NCI-H524 treated with DMSO at 0.1 percent for 48 hours (cell line): ENCODE results near the gene LENG8.

Source experiments
- DNase-seq: peaks from one replicate; lab custom pipeline; 2025; lab: John Stamatoyannopoulos, UW

LENG8 gene

DNA sequence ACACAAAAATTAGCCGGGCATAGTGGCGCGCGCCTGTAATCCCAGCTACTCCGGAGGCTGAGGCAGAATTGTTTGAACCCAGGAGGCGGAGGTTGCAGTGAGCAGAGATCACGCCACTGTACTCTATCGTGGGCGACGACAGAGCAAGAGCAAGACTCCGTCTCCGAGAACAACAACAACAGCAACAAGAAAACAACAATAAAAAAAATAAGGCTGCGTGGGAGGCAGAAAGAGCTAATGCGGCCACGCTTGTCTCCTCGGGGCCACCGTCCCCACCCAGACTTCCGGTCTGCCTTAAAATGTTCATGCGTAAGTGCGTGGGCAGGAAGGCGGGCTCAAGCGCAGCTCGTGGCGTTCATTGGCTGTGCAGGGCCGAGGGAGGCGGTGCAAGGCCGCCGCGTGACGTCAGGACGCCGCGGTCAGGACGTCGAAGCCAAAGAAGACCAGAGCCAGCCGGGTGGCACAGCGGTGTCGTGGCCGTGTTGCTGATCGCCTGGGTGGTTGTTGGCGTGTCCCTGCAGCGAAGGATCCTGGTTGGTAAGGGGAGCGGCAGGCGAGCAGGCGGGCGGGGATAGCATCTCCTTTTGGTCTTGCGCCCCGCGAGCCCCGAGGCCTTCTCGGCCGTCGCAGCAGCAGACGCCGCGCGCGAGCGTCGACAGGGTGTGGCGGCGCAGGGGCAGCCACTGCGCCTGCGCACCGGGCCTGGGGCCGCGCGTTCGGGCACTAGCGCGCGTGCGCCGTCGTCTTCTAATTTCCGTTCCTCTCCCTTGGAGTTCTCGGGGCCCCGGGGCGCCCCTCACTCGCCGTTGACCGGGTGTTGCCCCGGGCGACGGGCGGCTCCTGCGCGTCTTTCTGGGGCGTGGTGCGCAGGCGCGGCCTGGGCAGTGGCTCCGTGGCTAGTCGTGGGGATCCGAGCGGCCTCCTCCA is at the start of gene LENG8:
TSS of gene LENG8 (plus strand) at position 426 of the 927 bp plus-strand sequence. CDS start 2,146 bp downstream, outside the sequence.
- DNase-seq: peak; percentile 89

- no peak for DNase-seq
Measured at GRCh38 chr19:54400913-54401312, 48.1 kb upstream of the LENG8 start.

DNA sequence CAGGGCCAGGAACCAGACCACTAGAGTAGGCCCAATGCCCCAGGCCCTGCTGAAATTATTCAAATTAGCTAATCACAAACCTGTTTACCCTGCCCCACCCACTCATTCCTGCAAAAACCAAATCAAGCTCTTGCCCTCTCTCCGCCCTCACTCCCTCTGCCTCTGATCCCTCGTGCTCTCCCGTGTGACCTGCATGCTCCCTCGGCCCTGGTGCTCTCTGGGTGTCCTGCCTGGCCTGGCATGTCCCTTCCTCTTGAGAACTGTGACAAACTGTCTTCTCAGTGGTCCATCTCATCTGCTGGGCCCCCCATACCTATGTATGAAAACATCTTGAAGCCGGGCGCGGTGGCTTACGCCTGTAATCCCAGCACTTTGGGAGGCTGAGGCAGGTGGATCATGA is 45.9 kb upstream of the LENG8 start:
- no peak for DNase-seq

DNA sequence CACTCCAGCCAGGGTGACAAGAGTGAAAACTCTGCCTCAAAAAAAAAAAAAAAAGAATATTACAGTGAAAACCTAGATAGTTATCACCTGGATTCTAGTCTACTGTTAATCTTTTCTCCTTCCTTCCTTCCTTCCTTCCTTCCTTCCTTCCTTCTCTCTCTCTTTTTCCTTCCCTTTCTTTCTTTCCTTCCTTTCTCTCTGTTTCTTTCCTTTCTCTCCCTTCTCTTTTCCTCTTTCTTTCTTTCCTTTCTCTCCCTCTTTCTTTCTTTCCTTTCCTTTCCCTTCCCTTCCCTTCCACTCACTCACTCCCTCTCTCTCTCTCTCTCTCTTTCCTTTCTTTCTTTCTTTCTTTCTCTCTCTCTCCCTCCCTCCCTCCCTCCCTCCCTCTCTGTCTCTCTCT is 43.4 kb upstream of the LENG8 start:
- no peak for DNase-seq

DNA sequence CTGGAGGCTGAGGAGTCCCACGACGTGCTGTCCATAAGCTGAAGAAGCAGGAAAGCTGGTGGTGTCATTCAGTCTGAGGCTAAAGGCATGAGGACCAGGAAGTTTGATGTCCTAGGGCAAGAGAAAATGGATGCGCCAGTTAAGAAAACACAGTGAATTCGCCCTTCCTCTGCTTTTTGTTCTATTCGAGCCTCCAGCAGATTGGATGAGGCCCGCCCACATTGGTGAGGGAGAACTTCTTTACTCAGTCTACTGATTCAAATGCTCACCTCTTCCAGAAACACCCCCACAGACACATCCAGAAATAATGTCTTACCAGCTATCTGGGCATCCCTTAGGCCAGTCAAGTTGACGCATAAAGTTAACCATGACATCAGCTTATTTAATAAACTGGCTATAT is 41.2 kb upstream of the LENG8 start:
- DNase-seq: no peak

DNA sequence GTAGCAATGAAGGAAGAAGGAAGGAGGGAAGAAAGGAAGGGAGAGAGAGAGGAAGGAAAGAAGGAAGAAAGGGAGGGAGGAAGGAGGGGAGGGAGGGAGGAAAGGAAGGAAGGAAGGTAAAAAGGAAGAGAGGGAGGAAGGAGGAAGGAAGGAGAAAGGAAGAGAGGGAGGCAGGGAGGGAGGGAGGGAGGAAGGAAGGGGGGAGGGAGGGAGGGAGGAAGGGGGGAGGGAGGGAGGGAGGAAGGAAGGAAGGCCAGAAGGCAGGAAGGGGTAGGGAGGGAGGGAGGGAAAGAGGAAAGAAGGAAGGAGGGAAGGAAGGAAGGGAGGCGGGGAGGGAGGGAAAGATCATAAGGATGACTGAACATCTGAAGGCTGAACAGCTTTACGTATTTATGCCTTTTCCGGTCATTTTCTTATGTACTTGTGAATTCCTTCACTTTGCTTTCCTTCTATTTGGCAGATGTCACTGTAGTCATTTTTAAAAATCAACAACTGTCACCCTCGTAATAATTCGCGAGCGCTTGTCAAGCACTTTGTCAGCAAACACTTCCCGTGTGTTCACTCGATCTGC is 40.5 kb upstream of the LENG8 start:
- DNase-seq: no peak

DNA sequence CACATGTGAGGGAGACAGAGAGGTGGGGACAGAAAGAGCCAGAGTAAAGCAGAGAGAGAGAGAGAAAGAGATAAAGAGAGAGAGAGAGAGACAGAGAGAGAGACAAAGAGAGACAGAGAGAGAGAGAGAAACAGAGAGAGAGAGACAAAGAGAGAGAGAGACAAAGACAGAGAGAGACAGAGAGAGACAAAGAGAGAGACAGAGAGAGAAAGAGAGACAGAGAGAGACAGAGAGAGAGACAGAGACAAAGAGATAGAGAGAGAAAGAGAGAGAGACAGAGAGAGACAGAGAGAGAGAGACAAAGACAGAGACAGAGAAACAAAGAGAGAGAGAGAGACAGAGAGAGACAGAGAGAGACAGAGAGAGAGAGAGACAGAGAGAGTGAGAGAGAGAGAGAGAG is 38.0 kb upstream of the LENG8 start:
- no peak for DNase-seq

- no peak for DNase-seq
Measured at GRCh38 chr19:54412877-54413276, 36.1 kb upstream of the LENG8 start.

DNA sequence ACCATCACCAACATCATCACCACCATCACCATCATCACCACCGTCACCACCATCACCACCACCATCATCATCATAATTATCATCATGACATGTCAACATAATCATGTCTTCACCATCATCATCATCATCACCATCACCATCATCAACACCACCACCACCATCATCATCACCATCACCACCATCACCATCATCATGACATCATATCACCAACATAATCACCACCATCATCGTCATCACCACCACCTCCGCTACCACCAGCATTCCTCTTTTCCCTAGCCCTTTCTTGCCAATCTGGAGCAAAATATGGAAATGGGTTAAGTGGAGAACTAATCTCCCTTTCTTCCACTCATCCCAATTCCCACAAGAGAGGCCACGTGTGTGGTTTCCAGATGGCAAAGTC is 34.8 kb upstream of the LENG8 start:
- DNase-seq: no peak

DNA sequence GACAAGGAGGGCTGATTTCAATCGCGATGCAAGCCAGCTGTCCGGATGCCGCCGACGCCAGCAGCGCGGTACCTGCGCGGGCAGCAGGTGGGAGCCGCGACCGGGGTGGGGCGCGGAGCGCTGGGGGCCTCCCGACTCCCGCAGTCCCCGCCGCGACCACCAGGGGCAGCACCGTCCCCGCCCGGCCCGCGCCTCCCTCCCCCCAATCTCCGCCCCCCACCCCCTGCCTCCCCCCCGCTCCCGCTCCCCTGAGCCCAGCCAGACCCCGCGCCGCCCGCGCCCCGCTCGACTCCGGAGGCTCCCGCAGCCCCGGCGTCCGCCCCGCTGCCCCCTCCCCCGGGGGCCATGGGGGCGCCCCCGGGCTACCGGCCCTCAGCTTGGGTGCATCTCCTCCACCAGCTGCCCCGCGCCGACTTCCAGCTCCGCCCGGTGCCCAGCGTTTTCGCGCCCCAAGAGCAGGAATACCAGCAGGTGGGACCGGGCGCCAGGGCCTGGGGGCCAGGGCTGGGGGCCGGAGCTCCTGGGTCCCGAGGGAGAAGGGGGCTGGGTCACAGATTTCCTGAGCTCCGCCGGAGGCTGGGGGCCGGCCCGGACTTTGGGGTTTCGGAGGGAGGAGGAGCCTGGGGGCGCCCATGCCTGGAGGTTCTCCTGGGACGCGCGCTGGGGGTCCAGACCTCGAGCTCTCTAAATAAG is 33.6 kb upstream of the LENG8 start, which contains the start of gene TTYH1:
TSS of gene TTYH1 (plus strand) at position 257 of the 693 bp plus-strand sequence. CDS start at position 346, 89 bp downstream.
- DNase-seq: no peak

DNA sequence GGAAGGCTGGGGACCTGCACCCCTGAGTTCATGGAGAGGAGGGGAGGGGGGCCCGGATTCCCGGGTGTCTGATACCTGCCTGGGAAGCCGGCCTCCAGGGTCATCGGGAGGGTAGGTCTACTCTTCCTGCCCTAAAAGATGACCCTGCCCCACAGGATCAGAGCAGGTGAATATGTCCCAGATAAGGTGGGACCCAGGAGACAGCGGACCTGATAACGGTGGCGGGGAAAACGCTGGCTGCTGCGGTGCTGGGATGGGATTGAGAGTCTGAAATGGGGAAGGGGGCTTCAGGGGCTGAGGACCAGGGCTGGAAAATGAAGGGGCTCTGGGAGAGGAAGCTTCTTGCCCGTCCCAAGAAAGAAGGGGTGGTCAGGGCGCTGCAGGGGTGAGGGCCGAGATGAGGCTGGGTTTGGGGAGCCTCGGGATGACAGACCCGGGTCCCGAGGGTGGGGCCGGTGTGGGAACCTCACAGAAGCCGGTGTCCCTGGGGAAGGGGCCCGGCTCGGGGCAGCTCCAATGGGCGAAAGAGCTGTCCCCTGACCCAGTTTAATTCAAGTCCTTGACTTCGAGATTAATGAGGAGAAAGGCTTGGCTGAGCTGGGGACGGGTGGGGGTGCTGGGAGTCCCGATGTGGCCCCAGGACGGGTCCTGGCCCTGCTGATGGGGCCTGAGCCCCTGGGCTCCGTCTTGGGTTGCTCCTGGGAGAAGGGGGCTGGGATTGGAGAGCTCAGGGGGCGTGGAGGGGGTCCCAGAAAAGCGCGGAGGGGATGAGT is 32.9 kb upstream of the LENG8 start:
- no peak for DNase-seq

GRCh38 chr19:54416695-54417491 is 32.1 kb upstream of the LENG8 start:
- DNase-seq: no peak

GRCh38 chr19:54418030-54418929 is 30.7 kb upstream of the LENG8 start:
- no peak for DNase-seq

GRCh38 chr19:54418930-54419800 is 29.8 kb upstream of the LENG8 start:
- no peak for DNase-seq

- no peak for DNase-seq
Measured at GRCh38 chr19:54420068-54420382, 29.0 kb upstream of the LENG8 start.

- DNase-seq: no peak
Measured at GRCh38 chr19:54420383-54421168, 28.4 kb upstream of the LENG8 start.

DNA sequence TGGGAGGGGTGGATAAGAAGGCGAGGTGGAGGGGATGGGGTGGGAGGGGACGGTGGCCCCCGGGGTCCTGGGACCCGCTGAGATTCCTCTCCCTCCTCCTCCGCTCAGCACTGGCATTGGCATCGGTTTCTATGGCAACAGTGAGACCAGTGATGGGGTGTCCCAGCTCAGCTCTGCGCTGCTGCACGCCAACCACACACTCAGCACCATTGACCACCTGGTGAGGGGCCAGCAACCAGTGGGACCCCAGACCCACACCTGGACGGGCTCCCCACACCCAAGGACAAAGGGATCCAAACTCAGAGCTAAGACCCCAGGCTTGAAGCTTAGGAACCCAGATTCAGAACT is 27.9 kb upstream of the LENG8 start:
- no peak for DNase-seq

- no peak for DNase-seq
Measured at GRCh38 chr19:54421521-54421920, 27.5 kb upstream of the LENG8 start.

GRCh38 chr19:54422136-54422535 is 26.9 kb upstream of the LENG8 start:
- DNase-seq: no peak
